H1 (cell line): ENCODE results near the gene MANF. TPM values are rescaled to one million over a fixed set of nuclear protein-coding genes. Genes with fewer than 3 reads are reported as not detected.

ENCODE experiments used
- CTCF ChIA-PET: fragments of 300-600 bp; sonication (Branson Sonifier 250); formaldehyde crosslinking; loops from one replicate; lab custom pipeline; 2021; ENCODE audit not compliant: partially characterized antibody; lab: Charles Lee
- POLR2A ChIA-PET: fragments of 300-600 bp; sonication (Branson Sonifier 250); formaldehyde crosslinking; loops from one replicate; lab custom pipeline; 2021; ENCODE audit warnings: inconsistent platforms; ENCODE audit not compliant: partially characterized antibody; lab: Charles Lee
- DNase-seq, 2 experiments: peaks; one replicate each; pipeline versions ENCODE4 v3.0.0 to v3.0.0-alpha.2; 2010 to 2022; ENCODE audit warnings: low spot score in 2 of 2, low read depth in 1 of 2, mixed read lengths in 1 of 2
- FAIRE-seq: peaks from 2 replicates; lab custom pipeline; 2011; peaks lifted over from hg19 to GRCh38; lab: Jason Lieb, UNC
- H2AFZ ChIP-seq: 2 replicates; pipeline ENCODE4 v1.8.1; 2012; ENCODE audit warnings: low read length, inconsistent platforms
- H2AK5ac ChIP-seq: 2 replicates; pipeline ENCODE4 v1.6.1; 2013; ENCODE audit warnings: low read depth, low read length
- H2BK120ac ChIP-seq: replicated peaks from 2 replicates; pipeline ENCODE3; 2013; ENCODE audit warnings: low read depth, low read length, inconsistent platforms
- H2BK12ac ChIP-seq: 2 replicates; pipeline ENCODE4 v1.6.1; 2013; ENCODE audit warnings: low read depth, low read length
- H2BK15ac ChIP-seq: 2 replicates; pipeline ENCODE4 v1.6.1; 2013; ENCODE audit warnings: low read length
- H2BK20ac ChIP-seq: 2 replicates; pipeline ENCODE4 v1.6.1; 2013; ENCODE audit warnings: low read length
- H2BK5ac ChIP-seq: 2 replicates; pipeline ENCODE4 v1.6.1; 2013; ENCODE audit warnings: low read depth, low read length
- H3K14ac ChIP-seq: 2 replicates; pipeline ENCODE4 v1.6.1; 2013; ENCODE audit warnings: inconsistent platforms; ENCODE audit not compliant: insufficient read length
- H3K18ac ChIP-seq: 2 replicates; pipeline ENCODE4 v1.6.1; 2013; ENCODE audit warnings: low read length; ENCODE audit errors: extremely low read depth
- H3K23ac ChIP-seq: 2 replicates; pipeline ENCODE4 v1.6.1; 2013; ENCODE audit warnings: inconsistent platforms; ENCODE audit not compliant: insufficient read length
- H3K23me2 ChIP-seq: 2 replicates; pipeline ENCODE4 v1.6.1; 2013; ENCODE audit warnings: low read depth, low read length
- H3K27ac ChIP-seq: 2 replicates; pipeline ENCODE4 v1.6.1; 2011; ENCODE audit warnings: low read depth, low read length, inconsistent platforms
- H3K27me3 ChIP-seq, 4 experiments: replicated peaks in 1 of 4; 1 replicate in 1 of 4; 2 replicates in 3 of 4; pipeline versions ENCODE4 v1.6.1 to v1.8.1; 2011 to 2013; ENCODE audit warnings: low read length in 3 of 4, mild to moderate bottlenecking in 3 of 4, inconsistent platforms in 2 of 4, mixed read lengths in 2 of 4, moderate library complexity in 1 of 4; ENCODE audit not compliant: control insufficient read depth in 3 of 4, insufficient read depth in 3 of 4; ENCODE audit errors: extremely low read depth in 1 of 4
- H3K36me3 ChIP-seq, 4 experiments: 2 replicates each; pipeline versions ENCODE4 v1.6.1 to v1.8.1; 2011 to 2013; ENCODE audit warnings: mild to moderate bottlenecking in 4 of 4, low read length in 3 of 4, moderate library complexity in 2 of 4, control low read depth in 1 of 4, inconsistent platforms in 1 of 4; ENCODE audit not compliant: insufficient read depth in 4 of 4, control insufficient read depth in 2 of 4
- H3K4ac ChIP-seq: replicated peaks from 2 replicates; pipeline ENCODE3; 2013; ENCODE audit warnings: low read length, low read depth, mixed read lengths, inconsistent platforms; ENCODE audit not compliant: insufficient read length
- H3K4me1 ChIP-seq, 4 experiments: replicated peaks in 1 of 4; 1 replicate in 1 of 4; 2 replicates in 3 of 4; pipeline versions ENCODE4 v1.6.1 to v1.8.1; 2011 to 2013; ENCODE audit warnings: low read length in 3 of 4, inconsistent platforms in 2 of 4, mixed read lengths in 1 of 4; ENCODE audit not compliant: insufficient read depth in 4 of 4, control insufficient read depth in 3 of 4
- H3K4me2 ChIP-seq, 2 experiments: 2 replicates each; pipeline versions ENCODE4 v1.6.1 to v1.8.1; 2011 to 2013; ENCODE audit warnings: low read depth in 2 of 2, low read length in 2 of 2, control low read depth in 1 of 2, inconsistent platforms in 1 of 2, mild to moderate bottlenecking in 1 of 2; ENCODE audit not compliant: insufficient read depth in 1 of 2
- H3K4me3 ChIP-seq, 4 experiments: fragments of 200-600, 300-600 bp in 1 of 4; sonication (generic), shearing (Covaris generic), sonication (Bioruptor Twin) in 1 of 4; 2 replicates each; pipeline versions ENCODE4 v1.5.1 to v1.8.1; 2011 to 2016; ENCODE audit warnings: low read length in 4 of 4, low read depth in 3 of 4, control low read depth in 2 of 4, inconsistent platforms in 2 of 4, mild to moderate bottlenecking in 2 of 4, mixed read lengths in 1 of 4, moderate library complexity in 1 of 4; ENCODE audit not compliant: insufficient read depth in 2 of 4; ENCODE audit errors: extremely low read depth in 1 of 4
- H3K56ac ChIP-seq: replicated peaks from 2 replicates; pipeline ENCODE3; 2013; ENCODE audit warnings: low read depth, mild to moderate bottlenecking, mixed read lengths, low read length, inconsistent platforms; ENCODE audit not compliant: insufficient read length
- H3K79me1 ChIP-seq: 2 replicates; pipeline ENCODE4 v1.6.1; 2013; ENCODE audit warnings: low read depth, low read length, control low read depth
- H3K79me2 ChIP-seq, 2 experiments: 2 replicates each; pipeline versions ENCODE4 v1.6.1 to v1.8.1; 2012 to 2013; ENCODE audit warnings: low read length in 2 of 2, mild to moderate bottlenecking in 2 of 2, inconsistent platforms in 1 of 2; ENCODE audit not compliant: insufficient read depth in 2 of 2, control insufficient read depth in 1 of 2
- H3K9ac ChIP-seq, 4 experiments: replicated peaks in 1 of 4; 1 replicate in 1 of 4; 2 replicates in 3 of 4; pipeline versions ENCODE4 v1.6.1 to v1.8.1; 2011 to 2013; ENCODE audit warnings: low read depth in 3 of 4, low read length in 3 of 4, control low read depth in 2 of 4, mild to moderate bottlenecking in 2 of 4, moderate library complexity in 2 of 4, inconsistent platforms in 1 of 4; ENCODE audit errors: extremely low read depth in 1 of 4
- H3K9me3 ChIP-seq, 2 experiments: 2 replicates each; pipeline versions ENCODE4 v1.6.1 to v1.8.1; 2012 to 2013; ENCODE audit warnings: mild to moderate bottlenecking in 2 of 2, moderate library complexity in 2 of 2, control low read depth in 1 of 2, inconsistent platforms in 1 of 2, low read depth in 1 of 2, low read length in 1 of 2, mixed read lengths in 1 of 2; ENCODE audit not compliant: insufficient read depth in 2 of 2
- H4K20me1 ChIP-seq, 2 experiments: replicated peaks in 1 of 2; 2 replicates each; pipeline versions ENCODE3 to v1.8.1; 2011 to 2013; ENCODE audit warnings: inconsistent platforms in 2 of 2, low read length in 2 of 2, mild to moderate bottlenecking in 1 of 2; ENCODE audit not compliant: insufficient read depth in 2 of 2, control insufficient read depth in 1 of 2
- H4K5ac ChIP-seq: 2 replicates; pipeline ENCODE4 v1.6.1; 2013; ENCODE audit warnings: low read length, low read depth, mixed read lengths, inconsistent platforms; ENCODE audit not compliant: insufficient read length
- H4K8ac ChIP-seq: 2 replicates; pipeline ENCODE4 v1.8.0; 2013; ENCODE audit warnings: mild to moderate bottlenecking, moderate library complexity, low read length, inconsistent platforms; ENCODE audit not compliant: insufficient read depth; ENCODE audit errors: extremely low read depth
- H4K91ac ChIP-seq: replicated peaks from 2 replicates; pipeline ENCODE3; 2013; ENCODE audit warnings: low read length, mixed read lengths, inconsistent platforms; ENCODE audit not compliant: insufficient read length
- ASH2L ChIP-seq: fragments of 200-600, 300-600 bp; sonication (generic); IDR thresholded peaks from one replicate; pipeline ENCODE4 v1.7.1; 2017; ENCODE audit warnings: low read length
- CBX8 ChIP-seq: fragments of 300-800, 300-1000 bp; sonication (generic); IDR thresholded peaks from 2 replicates; pipeline ENCODE4 v1.7.1; 2016; ENCODE audit warnings: low read depth, low read length, borderline replicate concordance
- E2F6 ChIP-seq: IDR thresholded peaks from 2 replicates; pipeline ENCODE4 v1.6.1; 2012; ENCODE audit warnings: inconsistent platforms
- PHF8 ChIP-seq: fragments of 200-600 bp; sonication (generic); conservative IDR thresholded peaks from 2 replicates; pipeline ENCODE4 v1.7.1; 2012; ENCODE audit warnings: low read depth, mild to moderate bottlenecking, inconsistent platforms, low read length, moderate library complexity
- POU5F1 ChIP-seq: IDR thresholded peaks from 2 replicates; pipeline ENCODE4 v1.6.1; 2011; ENCODE audit warnings: low read depth, mild to moderate bottlenecking, low read length, moderate library complexity
- RAD21 ChIP-seq, 2 experiments: IDR thresholded peaks in 1 of 2; conservative IDR thresholded peaks in 1 of 2; 2 replicates each; pipeline ENCODE4 v1.6.1; 2011; ENCODE audit warnings: low read depth in 2 of 2, low read length in 2 of 2, improper control_type of control experiment in 1 of 2, inconsistent platforms in 1 of 2, mild to moderate bottlenecking in 1 of 2, moderate library complexity in 1 of 2
- RXRA ChIP-seq: IDR thresholded peaks from 2 replicates; pipeline ENCODE4 v1.6.1; 2011; ENCODE audit warnings: low read depth, mild to moderate bottlenecking, low read length, moderate library complexity; ENCODE audit not compliant: insufficient read depth
- SAP30 ChIP-seq: fragments of 300-600 bp; sonication (generic); IDR thresholded peaks from 2 replicates; pipeline ENCODE4 v1.7.1; 2012; ENCODE audit warnings: low read length, moderate library complexity, mild to moderate bottlenecking, inconsistent platforms; ENCODE audit not compliant: insufficient read depth, insufficient replicate concordance
- TAF1 ChIP-seq: IDR thresholded peaks from 2 replicates; pipeline ENCODE4 v1.6.1; 2011; ENCODE audit warnings: mild to moderate bottlenecking, low read depth, low read length
- TAF7 ChIP-seq: optimal IDR thresholded peaks from 2 replicates; pipeline ENCODE3; 2011; ENCODE audit warnings: low read depth, mild to moderate bottlenecking, inconsistent platforms, low read length, moderate library complexity, borderline replicate concordance
- ZNF274 ChIP-seq: IDR thresholded peaks from 2 replicates; pipeline ENCODE4 v1.7.0; 2012; ENCODE audit warnings: low read length, borderline replicate concordance; ENCODE audit errors: extremely low read depth
- WGBS, 2 experiments: shearing (Covaris generic) in 1 of 2; methylation state at CpG; one replicate each; pipeline versions ENCODE4 v1.1.6 to v1.1.7; 2013 to 2015; ENCODE audit warnings: low lambda C conversion rate in 2 of 2, mixed read lengths in 2 of 2, inconsistent platforms in 1 of 2, low coverage in 1 of 2, missing lambda C conversion rate in 1 of 2; ENCODE audit not compliant: insufficient replicate concordance in 2 of 2, insufficient coverage in 1 of 2, insufficient read length in 1 of 2; ENCODE audit errors: extremely low coverage in 1 of 2, missing lambda C conversion rate in 1 of 2; 5-methylcytosine and 5-hydroxymethylcytosine counted together
- polyA plus RNA-seq, 7 experiments: library from polyadenylated mRNA; depleted of rRNA in 3 of 7; stranded (reverse) in 5 of 7; unstranded in 2 of 7; fragments of >200 nt in 5 of 7; fragments of 200-250 nt in 2 of 7; gene quantifications; 1 replicate in 5 of 7; 2 replicates in 1 of 7; 4 replicates in 1 of 7; pipeline versions ENCODE4 v1.2.1 to v1.2.3, GENCODE V29; 2011 to 2013; ENCODE audit warnings: missing spikeins in 2 of 7, mixed read lengths in 2 of 7
- total RNA-seq: library from RNA; stranded (reverse); fragmentation: NEBNext Ultra II Directional; extraction: Animal tissue kit (Norgen Biotek cat#: 25700); gene quantifications from 2 replicates; pipeline ENCODE4 v1.2.1, GENCODE V29; 2021

MANF gene
- total and polyA plus RNA-seq, 2 of the 8 experiments (the other 6 are each of a cell fraction or from before 2014, with no cell fraction given): 37.5 to 159 TPM

- Histone ChIP-seq H4K8ac (no peak overlapping the region), H3K4me3 (peak overlapping the region in 3 of 4 experiments; percentile 73 to 88 (median 88); a peak in 4 of 8 replicates), H3K14ac (no peak overlapping the region), H2BK120ac (no peak overlapping the region), H3K23me2 (peaks cover 3% of the 10 kb centered on the region; the same call in 1 of the 2 replicates), H3K79me1 (no peaks in the 10 kb centered on the region), H3K9me3 (no peaks in the 10 kb centered on the region), H2BK5ac (no peak overlapping the region), H3K56ac (no peak overlapping the region), H3K27ac (no peak overlapping the region), H3K18ac (no peak overlapping the region), H3K4me2 (peak overlapping the region; percentile 72 to 73), H2BK15ac (no peak overlapping the region), H4K91ac (no peak overlapping the region), H3K9ac (peak overlapping the region in 1 of 4 experiments; percentile 5; a peak in 1 of 7 replicates), H3K4ac (no peak overlapping the region), H2AFZ (no peak overlapping the region), H3K23ac (no peak overlapping the region), H2BK12ac (no peak overlapping the region), H3K36me3 (peaks cover 4 to 20% (median 10%) of the 10 kb centered on the region in 4 experiments), H4K5ac (no peak overlapping the region), H4K20me1 (peaks cover 9 to 13% of the 10 kb centered on the region in 2 experiments), H2BK20ac (no peak overlapping the region), H3K27me3 (no peaks in the 10 kb centered on the region), H3K79me2 (peaks cover 10 to 32% of the 10 kb centered on the region in 2 experiments), H2AK5ac (no peak overlapping the region), H3K4me1 (peaks cover 0 to 18% (median 6%) of the 10 kb centered on the region in 4 experiments)
- 100% methylated on average over 3 of the region's 3 CpGs; no CpG with 5 or more reads in 1 of the 2 experiments for WGBS, 2 experiments
- no peak for DNase-seq
- ChIA-PET POLR2A (interaction anchor here (0.7 to 1.1 kb wide), 4 partner anchors 8 to 53 kb away, joined by 3 to 5 read pairs (median 4); partner anchors contain the start of gene RBM15B), CTCF (interaction anchor here (0.5 to 6.8 kb wide), 3 partner anchors 13 to 767 kb away, joined by 4 to 24 read pairs (median 4); no protein-coding TSS in a partner anchor)
- no peak for FAIRE-seq
- no peak for TF ChIP-seq ASH2L
- no peak for TF ChIP-seq TAF7
- TF ChIP-seq PHF8: no peak
- no peak for TF ChIP-seq POU5F1
- TF ChIP-seq CBX8: no peak
- no peak for TF ChIP-seq SAP30
- TF ChIP-seq RAD21 (IDR thresholded peaks at IDR 0.05 in 1 of 2, conservative IDR thresholded peaks at IDR 0.05 in 1 of 2; ENCODE audit: low read depth in 2 of 2, low read length in 2 of 2): no peak
- TF ChIP-seq RXRA: no peak
- no peak for TF ChIP-seq ZNF274
- no peak for TF ChIP-seq E2F6
- TF ChIP-seq TAF1: no peak
These were observed 2.0 kb upstream of the MANF start for GRCh38 chr3:51382947-51383578.
